Nephron (organoid): ENCODE data around the gene NAV2.

Experiments
- H3K27ac Mint-ChIP-seq, 3 experiments: 2 replicates each; pipeline ENCODE4 v1.8.0; 2020; ENCODE audit warnings: mixed read lengths in 3 of 3, mild to moderate bottlenecking in 2 of 3, moderate library complexity in 1 of 3
- H3K27me3 Mint-ChIP-seq: 2 replicates; pipeline ENCODE4 v1.8.0; 2021; ENCODE audit warnings: low read depth, mild to moderate bottlenecking, moderate library complexity, mixed read lengths
- H3K36me3 Mint-ChIP-seq: 2 replicates; pipeline ENCODE4 v1.8.0; 2020; ENCODE audit warnings: low read depth, mixed read lengths
- H3K4me1 Mint-ChIP-seq: 2 replicates; pipeline ENCODE4 v1.8.0; 2020; ENCODE audit warnings: mixed read lengths
- H3K4me3 Mint-ChIP-seq, 3 experiments: 2 replicates each; pipeline ENCODE4 v1.8.0; 2020; ENCODE audit warnings: mild to moderate bottlenecking in 3 of 3, mixed read lengths in 3 of 3, moderate library complexity in 2 of 3
- H3K9me3 Mint-ChIP-seq: 2 replicates; pipeline ENCODE4 v1.8.0; 2020; ENCODE audit warnings: mixed read lengths
- TF ChIP-seq, protein P1 (sequence below), 3 experiments: fragments of 200-600 bp; sonication (generic); IDR thresholded peaks; one replicate each; pipeline ENCODE4 v1.5.0; 2021; ENCODE audit warnings: antibody characterized with exemption in 3 of 3; ENCODE audit not compliant: unreplicated experiment in 3 of 3

The NAV2 gene

DNA sequence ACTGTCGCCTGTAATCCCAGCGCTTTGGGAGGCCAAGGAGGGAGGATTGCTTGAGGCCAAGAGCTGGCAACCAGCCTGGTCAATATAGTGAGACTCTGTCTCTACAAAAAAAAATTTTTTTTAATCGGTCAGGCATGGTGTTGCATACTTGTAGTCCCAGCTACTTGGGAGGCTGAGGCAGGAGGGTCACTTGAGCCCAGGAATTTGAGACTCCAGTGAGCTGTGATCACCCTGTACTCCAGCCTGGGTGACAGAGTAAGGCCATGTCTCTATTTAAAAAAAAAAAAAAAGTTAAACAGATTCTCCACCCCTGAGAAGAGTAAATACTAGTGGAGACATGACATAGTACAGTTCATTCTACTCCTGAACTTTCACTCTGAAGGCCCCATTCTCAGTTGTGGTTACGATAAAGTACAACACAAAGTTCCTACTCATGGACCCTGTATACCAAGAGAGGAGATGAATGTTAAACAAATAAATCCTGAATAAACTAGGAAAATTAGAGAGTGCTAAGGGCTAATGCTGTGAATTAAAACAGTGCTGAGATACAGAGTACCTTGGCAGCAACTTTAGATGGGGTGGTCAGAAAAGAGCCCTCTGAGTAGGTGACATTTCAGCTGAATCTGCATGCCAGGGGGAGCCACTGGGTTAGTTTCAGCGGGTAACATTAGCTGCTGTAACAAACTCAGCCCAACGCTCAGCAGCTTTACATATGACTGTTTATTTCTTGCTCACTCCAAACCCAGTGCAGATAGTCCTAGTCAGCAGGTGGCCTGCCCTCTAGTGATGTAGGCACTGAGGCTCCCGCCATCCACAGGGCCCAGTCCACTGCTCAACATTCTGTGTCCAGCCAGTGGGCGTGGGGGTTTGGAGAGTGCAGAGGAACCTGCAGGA lies 372.5 kb downstream of the NAV2 start:
- Mint-ChIP-seq H3K27me3 (no peaks in the 10 kb centered on the region), H3K9me3 (no peaks in the 10 kb centered on the region), H3K27ac (no peak overlapping the region), H3K36me3 (peaks cover 87% of the 10 kb centered on the region), H3K4me3 (no peak overlapping the region), H3K4me1 (peaks cover 32% of the 10 kb centered on the region)
- TF ChIP-seq, protein P1, sequence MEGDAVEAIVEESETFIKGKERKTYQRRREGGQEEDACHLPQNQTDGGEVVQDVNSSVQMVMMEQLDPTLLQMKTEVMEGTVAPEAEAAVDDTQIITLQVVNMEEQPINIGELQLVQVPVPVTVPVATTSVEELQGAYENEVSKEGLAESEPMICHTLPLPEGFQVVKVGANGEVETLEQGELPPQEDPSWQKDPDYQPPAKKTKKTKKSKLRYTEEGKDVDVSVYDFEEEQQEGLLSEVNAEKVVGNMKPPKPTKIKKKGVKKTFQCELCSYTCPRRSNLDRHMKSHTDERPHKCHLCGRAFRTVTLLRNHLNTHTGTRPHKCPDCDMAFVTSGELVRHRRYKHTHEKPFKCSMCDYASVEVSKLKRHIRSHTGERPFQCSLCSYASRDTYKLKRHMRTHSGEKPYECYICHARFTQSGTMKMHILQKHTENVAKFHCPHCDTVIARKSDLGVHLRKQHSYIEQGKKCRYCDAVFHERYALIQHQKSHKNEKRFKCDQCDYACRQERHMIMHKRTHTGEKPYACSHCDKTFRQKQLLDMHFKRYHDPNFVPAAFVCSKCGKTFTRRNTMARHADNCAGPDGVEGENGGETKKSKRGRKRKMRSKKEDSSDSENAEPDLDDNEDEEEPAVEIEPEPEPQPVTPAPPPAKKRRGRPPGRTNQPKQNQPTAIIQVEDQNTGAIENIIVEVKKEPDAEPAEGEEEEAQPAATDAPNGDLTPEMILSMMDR (IDR thresholded peaks at IDR 0.05; ENCODE audit: unreplicated experiment in 3 of 3): no peak

DNA sequence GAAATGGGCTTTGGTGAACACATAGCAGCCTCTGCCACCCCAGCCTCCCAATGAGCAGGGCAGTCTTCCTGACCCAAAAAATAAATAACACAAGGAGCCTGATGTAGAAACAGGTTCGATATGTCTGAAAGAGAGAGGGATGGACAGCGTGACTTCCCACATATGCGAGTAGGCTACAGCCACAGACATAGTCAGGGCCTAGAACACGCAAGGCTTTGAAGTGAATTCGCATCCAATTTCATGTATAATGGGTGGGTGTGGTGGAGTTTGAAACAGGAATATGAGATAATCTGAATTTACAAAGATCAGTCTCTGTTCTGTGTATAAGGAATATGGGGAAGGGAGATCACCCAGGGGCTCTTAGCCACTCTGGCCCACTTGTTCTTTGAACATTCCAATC lies 373.3 kb downstream of the NAV2 start:
- H3K27ac Mint-ChIP-seq: no peak overlapping the region
- H3K27me3 Mint-ChIP-seq: no peaks in the 10 kb centered on the region
- no peaks in the 10 kb centered on the region for H3K9me3 Mint-ChIP-seq
- no peak overlapping the region for H3K4me3 Mint-ChIP-seq
- H3K36me3 Mint-ChIP-seq: peaks cover 82% of the 10 kb centered on the region
- H3K4me1 Mint-ChIP-seq: peaks cover 35% of the 10 kb centered on the region
- TF ChIP-seq, protein P1 (IDR thresholded peaks at IDR 0.05; ENCODE audit: unreplicated experiment in 3 of 3): no peak

DNA sequence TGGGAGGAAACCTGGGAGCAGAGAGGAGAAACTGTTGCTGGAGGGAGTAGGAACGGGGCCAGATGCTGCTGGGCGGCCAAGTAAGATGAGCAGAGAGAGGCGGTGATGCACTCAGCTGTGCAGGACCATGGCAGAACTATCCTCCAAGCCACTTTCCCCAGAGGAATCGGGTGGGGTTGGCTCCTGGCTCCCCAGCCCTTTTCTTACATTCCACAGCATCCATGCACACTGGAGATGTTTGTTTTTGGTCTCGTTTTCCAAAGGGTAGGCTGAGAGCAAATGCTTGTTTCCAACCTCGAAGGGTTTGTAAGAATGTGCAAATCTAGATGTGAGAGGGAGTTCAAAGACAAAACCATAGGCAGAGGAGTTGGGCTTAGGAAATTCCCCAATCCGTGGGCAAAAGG lies 374.5 kb downstream of the NAV2 start:
- Mint-ChIP-seq H3K36me3 (peaks cover 81% of the 10 kb centered on the region), H3K4me1 (peaks cover 39% of the 10 kb centered on the region), H3K9me3 (no peaks in the 10 kb centered on the region), H3K27ac (peak overlapping the region in 2 of 3 experiments; percentile 22 to 43), H3K27me3 (no peaks in the 10 kb centered on the region), H3K4me3 (no peak overlapping the region)
- TF ChIP-seq, protein P1 (IDR thresholded peaks at IDR 0.05; ENCODE audit: unreplicated experiment in 3 of 3): no peak

DNA sequence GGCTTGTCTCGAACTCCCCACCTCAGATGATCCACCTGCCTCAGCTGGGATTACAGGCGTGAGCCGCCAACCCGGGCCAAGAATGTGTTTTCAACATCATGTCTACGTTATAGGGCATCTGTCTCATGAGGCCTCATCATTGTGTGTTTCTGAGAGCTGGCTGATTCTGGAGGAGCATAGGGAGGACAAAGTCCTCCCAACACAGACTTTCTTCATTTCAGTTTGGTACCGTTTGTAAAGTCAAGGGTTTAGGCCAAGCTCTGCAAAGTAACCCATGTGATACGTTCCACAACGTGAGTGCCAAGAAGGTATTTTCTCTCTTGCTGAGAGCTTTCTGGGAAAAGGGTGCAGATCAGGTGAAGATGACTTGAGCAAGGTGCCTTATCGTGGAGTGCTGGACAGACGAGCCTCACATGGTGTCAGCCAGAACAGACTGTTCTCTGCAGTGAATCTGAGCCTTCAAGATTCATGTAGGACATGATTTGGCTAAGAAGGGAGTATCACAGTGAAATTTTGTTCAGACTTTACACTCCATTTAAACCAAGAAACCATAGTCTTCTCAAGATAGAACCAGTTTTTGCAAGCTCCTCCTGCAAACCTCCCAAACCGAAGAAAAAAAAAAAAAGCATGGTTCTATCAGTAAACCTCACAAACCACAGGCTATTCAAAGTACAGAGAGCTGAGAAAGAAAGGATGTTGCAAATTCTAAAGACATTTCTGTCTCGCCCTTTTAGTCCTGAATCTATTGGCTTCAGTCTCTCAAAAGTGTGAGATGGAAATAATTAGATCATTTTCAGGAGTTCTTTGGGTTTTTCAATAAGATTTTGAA lies 376.0 kb downstream of the NAV2 start:
- TF ChIP-seq, protein P1 (IDR thresholded peaks at IDR 0.05; ENCODE audit: unreplicated experiment in 3 of 3): no peak
- H3K36me3 Mint-ChIP-seq: peaks cover 74% of the 10 kb centered on the region
- H3K4me3 Mint-ChIP-seq: no peak overlapping the region
- H3K27me3 Mint-ChIP-seq: no peaks in the 10 kb centered on the region
- H3K9me3 Mint-ChIP-seq: no peaks in the 10 kb centered on the region
- peak overlapping the region; percentile 72 to 90 (median 87) for H3K27ac Mint-ChIP-seq
- peaks cover 44% of the 10 kb centered on the region for H3K4me1 Mint-ChIP-seq

DNA sequence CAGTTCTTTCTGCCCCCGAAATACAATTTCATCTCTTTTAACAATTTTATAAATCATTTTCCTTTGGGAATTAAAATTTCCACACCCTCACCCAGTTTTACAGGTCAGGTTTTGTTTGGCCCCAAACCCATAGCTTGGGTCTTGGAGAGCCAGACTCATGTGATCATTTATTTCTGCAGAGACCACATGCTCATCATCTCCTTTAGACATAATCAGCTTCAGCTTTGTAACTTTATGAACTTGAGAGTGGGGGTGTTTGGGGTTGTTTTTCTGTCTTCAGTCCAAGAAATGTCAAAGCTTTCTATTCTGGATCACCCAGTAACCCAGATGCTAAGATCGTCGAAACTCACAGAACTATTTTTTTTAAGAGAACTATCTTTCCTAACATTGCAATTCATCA lies 376.7 kb downstream of the NAV2 start:
- no peaks in the 10 kb centered on the region for H3K27me3 Mint-ChIP-seq
- peaks cover 48% of the 10 kb centered on the region for H3K4me1 Mint-ChIP-seq
- H3K4me3 Mint-ChIP-seq: peak overlapping the region in 1 of 3 experiments; percentile 1
- H3K36me3 Mint-ChIP-seq: peaks cover 71% of the 10 kb centered on the region
- TF ChIP-seq, protein P1 (IDR thresholded peaks at IDR 0.05; ENCODE audit: unreplicated experiment in 3 of 3): no peak
- H3K9me3 Mint-ChIP-seq: no peaks in the 10 kb centered on the region
- H3K27ac Mint-ChIP-seq: peak overlapping the region; percentile 72 to 90 (median 87)
